GM21825 (cell line): ENCODE data around the gene XPNPEP1.
A peak's percentile ranks its signal among the peaks of the same experiment; 100 is the strongest.

Experiments used
- ATAC-seq: cut with Tn5 transposase; IDR thresholded peaks from one replicate; pipeline ENCODE4 v1.9.1; 2021; ENCODE audit warnings: mild to moderate bottlenecking, moderate library complexity; ENCODE audit not compliant: unreplicated experiment

The XPNPEP1 gene

GRCh38 chr10:109922976-109923921 lies at the start of gene XPNPEP1:
Gene XPNPEP1, minus strand, starts transcription at chr10:109923511. Its CDS starts 78 bp downstream, at chr10:109923433.
- peak; percentile 97 for ATAC-seq

DNA sequence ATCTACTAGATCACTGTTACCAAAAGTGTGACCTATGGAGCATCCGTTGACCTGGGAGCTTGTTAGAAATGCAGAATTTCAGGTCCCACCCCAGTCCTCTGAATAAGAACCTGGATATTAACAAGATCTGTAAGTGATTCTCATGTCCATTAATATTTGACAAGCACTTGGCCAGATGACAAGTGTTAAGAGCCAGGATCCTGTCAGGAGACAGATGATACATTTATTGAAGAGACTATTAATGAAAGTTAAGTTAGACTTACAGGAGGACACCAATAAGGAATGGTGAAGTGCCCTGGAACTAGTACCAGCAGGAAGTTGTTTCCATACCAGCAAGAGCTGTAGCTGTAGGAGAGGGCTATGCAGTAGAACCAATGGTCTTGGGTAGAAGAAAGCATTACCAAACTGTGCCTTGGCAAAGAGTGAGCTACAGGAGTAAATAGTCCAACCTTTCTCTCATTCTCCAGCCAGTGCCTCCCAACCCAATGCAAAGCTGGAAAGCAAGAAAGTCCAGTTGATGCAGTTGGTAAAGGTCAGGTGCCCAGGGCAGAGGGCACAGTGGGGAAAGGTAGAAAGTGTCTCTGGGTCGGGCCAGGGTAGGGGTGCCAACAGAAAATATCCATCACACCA lies 49.2 kb upstream of the XPNPEP1 start:
- no peak for ATAC-seq

DNA sequence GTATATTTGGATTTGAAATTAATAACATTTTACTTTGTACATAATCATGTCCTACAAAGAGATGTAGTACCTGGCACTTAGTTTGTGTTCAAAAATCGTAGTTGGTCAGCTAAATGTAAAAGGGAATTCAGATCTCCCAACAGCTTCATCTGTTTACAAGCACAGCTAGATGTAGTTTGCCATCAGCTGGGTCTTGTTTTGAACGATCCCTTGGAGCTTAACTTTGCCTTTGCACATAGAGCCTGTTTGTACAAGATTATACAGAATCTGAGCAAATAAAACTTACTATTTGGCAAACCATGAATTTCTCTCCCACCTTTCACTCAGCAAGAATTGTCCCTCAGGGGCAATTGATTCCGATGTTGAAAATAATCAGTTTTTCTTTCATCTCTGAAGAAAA lies 48.3 kb upstream of the XPNPEP1 start:
- ATAC-seq, result no peak

DNA sequence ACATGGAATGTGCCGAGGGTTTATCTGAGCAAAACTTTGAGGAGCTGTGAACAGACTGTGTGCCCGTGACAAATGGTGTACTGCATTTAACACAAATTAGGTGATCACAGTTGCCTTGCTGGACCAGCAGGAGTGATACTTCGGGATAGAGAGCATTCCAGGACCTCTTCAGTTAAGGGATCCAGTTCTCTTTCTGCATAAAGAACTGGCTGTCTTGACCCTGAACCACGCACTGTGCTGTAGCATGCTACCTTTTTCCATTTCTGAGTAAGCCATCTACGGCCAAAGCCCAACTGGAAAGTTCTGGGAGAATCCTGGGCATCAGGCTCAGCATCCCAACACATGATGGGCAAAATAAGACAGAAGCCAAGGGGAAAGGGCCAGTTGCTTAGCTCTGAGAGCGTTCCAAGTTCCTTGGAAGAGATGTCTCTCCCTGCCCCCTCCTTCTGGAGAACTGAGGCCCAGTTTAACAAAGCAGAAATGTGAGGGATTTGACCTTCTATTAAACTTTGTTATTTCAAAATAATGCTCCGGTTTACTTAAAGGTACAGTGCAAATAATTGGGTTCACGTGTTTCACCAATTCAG lies 46.5 kb upstream of the XPNPEP1 start:
- ATAC-seq, result no peak

DNA sequence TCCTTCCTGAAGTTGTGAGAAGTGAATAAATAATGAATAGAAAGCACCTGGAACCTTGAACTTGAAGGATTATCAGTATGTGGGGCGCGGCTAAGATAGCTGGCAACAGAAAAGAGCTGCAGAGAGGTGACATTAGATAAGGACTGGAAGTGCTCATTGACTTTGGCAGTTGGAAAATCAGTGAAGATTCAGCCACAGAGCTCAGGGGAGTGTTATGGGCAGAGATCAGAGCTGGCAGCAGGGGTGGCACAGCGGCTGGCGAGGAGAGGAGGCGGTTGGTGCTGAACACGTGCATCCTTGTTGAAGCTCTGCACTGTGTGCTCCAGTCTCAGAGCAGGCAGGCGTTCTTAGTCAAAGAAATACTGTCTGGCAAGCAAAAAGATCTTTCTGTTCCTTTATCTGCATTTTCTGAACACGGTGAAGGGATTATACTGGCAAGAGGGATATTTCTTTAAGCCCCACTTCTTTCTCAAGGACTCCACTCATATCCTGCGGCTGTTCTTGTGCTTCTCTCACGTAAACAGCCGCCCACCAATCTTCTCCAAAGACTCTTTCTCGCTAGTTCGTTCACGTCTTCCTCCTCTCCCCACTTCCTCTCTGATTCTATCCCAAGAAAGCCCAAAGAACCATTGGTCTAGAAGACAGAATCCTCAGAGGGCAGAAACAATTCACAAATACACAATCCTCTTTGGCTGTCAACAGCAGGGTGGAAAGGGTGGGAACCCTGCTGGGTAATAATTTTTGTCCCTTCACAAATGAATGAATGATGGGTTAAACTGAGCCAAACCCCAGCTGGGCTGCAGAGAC lies 45.8 kb upstream of the XPNPEP1 start:
- no peak for ATAC-seq

DNA sequence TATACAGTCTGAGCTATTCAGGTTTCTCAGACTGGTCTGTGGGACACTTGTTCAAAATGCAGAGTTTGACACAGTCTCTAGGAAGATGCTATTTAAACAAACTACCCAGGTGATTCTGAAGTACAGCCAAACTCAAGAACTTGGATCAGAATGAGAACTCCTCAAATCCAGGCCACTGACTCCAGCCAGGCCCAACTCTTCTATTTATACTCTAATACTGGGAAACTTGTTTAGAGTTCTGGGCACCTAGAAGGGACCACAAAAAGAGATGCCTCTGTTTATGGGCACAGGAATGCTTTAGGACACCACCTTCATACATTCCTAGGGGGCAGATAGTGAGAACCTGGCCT lies 44.4 kb upstream of the XPNPEP1 start:
- ATAC-seq, result no peak

GRCh38 chr10:109966961-109967738 lies 43.8 kb upstream of the XPNPEP1 start:
- no peak for ATAC-seq

GRCh38 chr10:109964318-109964717 lies 41.0 kb upstream of the XPNPEP1 start:
- no peak for ATAC-seq

DNA sequence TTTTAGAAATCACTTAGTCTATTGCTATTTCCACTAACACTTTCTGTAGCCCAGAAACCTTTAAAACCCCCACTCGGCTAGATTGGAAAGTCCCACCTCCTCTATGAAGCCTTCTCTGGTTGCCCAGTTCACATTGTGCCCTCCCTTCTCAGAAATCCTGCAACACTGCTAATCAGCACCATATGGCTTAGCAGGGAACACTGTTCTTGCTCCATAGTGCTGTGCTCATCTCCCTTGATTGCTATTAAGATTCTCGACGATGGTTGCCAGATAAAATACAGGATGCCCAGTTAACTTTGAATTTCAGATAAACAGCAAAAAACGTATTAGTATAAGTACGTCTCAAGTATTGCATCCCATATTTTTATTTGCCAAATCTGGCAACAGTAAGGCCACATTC lies 40.1 kb upstream of the XPNPEP1 start:
- ATAC-seq, result no peak

- no peak for ATAC-seq
Measured at GRCh38 chr10:109962247-109962646, 38.9 kb upstream of the XPNPEP1 start.

- ATAC-seq, result no peak
Measured at GRCh38 chr10:109961174-109962001, 38.1 kb upstream of the XPNPEP1 start.

DNA sequence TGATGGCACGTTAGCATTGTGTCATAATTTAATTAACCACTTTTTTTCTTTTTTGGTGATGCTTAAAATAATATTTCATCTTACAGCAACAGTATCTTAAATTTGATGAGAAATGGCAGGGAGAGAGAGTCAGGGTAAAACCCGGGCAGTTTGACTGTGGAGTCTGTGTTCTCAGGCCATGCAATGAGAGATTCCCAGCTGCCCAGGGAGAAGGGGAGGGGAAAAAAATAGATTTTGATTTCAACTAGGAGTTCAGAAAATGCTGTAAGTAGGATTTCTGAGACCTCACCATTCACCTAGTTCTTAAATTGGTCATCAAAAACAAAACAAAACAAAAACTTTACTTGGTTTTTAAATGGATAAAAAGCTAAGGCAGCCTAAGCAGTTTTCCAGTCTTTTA lies 37.4 kb upstream of the XPNPEP1 start:
- no peak for ATAC-seq

DNA sequence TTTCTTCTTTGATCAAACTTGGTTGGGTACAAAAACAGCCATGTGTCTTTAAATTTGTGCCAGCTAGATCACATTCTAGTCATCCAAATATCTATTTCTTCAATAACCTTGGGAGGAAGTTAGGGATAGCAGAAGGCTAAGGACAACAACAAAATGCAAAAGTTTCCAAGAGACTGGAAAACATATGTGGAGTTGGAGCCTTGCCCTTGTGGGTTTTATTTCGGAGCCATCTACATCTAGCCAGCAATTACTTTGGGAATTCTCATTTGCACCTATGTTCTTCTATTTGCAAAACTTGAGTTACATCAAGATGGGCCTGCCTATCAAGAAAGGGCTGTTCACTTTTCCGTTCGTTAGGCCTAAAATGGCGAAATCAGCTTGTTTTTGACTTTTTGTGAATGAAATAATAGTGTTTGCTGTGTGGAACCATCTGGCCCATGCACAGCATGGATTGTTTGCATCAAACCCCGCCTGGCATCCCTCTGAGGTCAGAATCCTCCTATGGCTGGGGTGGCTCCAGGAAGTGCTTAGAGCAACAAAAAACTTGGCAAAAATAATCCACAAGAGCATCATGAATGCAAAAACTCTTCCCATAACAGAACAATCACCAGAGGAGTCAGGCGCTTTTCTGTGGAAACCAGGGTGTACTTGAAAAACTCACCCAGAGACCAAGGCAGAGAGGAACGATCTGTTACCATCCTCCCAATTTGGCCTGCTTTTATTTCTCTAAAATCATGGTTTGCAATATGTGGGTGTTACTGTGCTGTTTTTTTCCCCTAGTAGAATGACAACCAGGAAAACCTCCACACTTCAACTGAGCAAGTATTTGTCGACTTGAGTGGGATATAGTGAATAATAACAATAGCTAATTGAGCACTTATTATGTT lies 36.2 kb upstream of the XPNPEP1 start:
- ATAC-seq, result no peak

- no peak for ATAC-seq
Measured at GRCh38 chr10:109958059-109958458, 34.7 kb upstream of the XPNPEP1 start.

- ATAC-seq, result peak; percentile 96
Measured at GRCh38 chr10:109957092-109957797, 33.9 kb upstream of the XPNPEP1 start.

- peak; percentile 78 for ATAC-seq
Measured at GRCh38 chr10:109956454-109957091, 33.3 kb upstream of the XPNPEP1 start.

DNA sequence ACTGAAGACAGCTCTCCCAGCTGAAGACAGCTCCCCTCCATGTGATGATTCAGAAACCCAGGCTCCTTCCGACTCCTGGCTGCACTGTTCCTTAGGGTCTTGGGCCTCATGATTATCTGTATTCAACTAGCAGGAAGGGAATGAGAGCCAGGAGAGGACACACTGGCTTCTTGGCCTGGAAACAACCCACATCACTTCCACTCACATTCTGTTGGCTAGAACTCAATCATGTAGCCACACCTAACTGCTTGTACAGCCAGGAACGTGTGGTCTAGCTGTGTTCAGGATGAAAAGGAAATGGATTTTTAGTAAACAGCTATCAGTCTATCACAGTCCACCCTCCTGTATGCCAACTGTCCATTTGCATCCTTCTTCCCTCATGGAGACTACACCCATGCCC lies 30.5 kb upstream of the XPNPEP1 start:
- ATAC-seq, result no peak
